CD14-positive monocyte (primary cell): ENCODE results near the gene TXNRD1. TPM values are rescaled to one million over a fixed set of nuclear protein-coding genes. Genes with fewer than 3 reads are reported as not detected.

Experiments used
- DNase-seq, 3 donors: peaks; one replicate each; pipeline ENCODE4 v3.0.0-alpha.2; 2011 to 2022
- H2AFZ ChIP-seq: 2 replicates; pipeline ENCODE4 v1.6.0; 2012; ENCODE audit warnings: mild to moderate bottlenecking, low read depth, low read length, inconsistent platforms; ENCODE audit not compliant: insufficient read depth, poor library complexity, severe bottlenecking
- H3K27ac ChIP-seq, 2 donors: 1 replicate in 1 of 2; 2 replicates in 1 of 2; pipeline ENCODE4 v1.5.1; 2012 to 2013; ENCODE audit warnings: low read length in 2 of 2, control low read depth in 1 of 2, inconsistent platforms in 1 of 2, low read depth in 1 of 2, mild to moderate bottlenecking in 1 of 2
- H3K27me3 ChIP-seq, 2 donors: one replicate each; pipeline versions ENCODE4 v1.6.0 to v1.6.1; 2011 to 2013; ENCODE audit warnings: low read length in 2 of 2; ENCODE audit not compliant: control insufficient read depth in 2 of 2, insufficient read depth in 2 of 2
- H3K36me3 ChIP-seq, 2 donors: replicated peaks in 1 of 2; 1 replicate in 1 of 2; 2 replicates in 1 of 2; pipeline versions ENCODE4 v1.5.1 to v1.6.1; 2012 to 2013; ENCODE audit warnings: low read length in 2 of 2, control low read depth in 1 of 2, inconsistent platforms in 1 of 2, mild to moderate bottlenecking in 1 of 2; ENCODE audit not compliant: insufficient read depth in 2 of 2, control insufficient read depth in 1 of 2
- H3K4me1 ChIP-seq, 2 donors: 1 replicate in 1 of 2; 2 replicates in 1 of 2; pipeline versions ENCODE4 v1.5.1 to v1.6.1; 2012 to 2013; ENCODE audit warnings: low read length in 2 of 2, control low read depth in 1 of 2, inconsistent platforms in 1 of 2, mild to moderate bottlenecking in 1 of 2, moderate library complexity in 1 of 2; ENCODE audit not compliant: insufficient read depth in 2 of 2, control insufficient read depth in 1 of 2
- H3K4me2 ChIP-seq: replicated peaks from 2 replicates; pipeline ENCODE3; 2012; ENCODE audit warnings: low read length, moderate library complexity, mild to moderate bottlenecking; ENCODE audit not compliant: poor library complexity, severe bottlenecking; ENCODE audit errors: extremely low read depth
- H3K4me3 ChIP-seq, 3 experiments: fragments of 200-600 bp in 1 of 3; sonication (generic) in 1 of 3; replicated peaks in 1 of 3; 1 replicate in 2 of 3; 2 replicates in 1 of 3; pipeline ENCODE4 v1.5.1; 2011 to 2013; ENCODE audit warnings: low read length in 3 of 3, mild to moderate bottlenecking in 3 of 3, control low read depth in 2 of 3, low read depth in 2 of 3, inconsistent platforms in 1 of 3, moderate library complexity in 1 of 3
- H3K79me2 ChIP-seq: 2 replicates; pipeline ENCODE4 v1.6.0; 2012; ENCODE audit warnings: mild to moderate bottlenecking, control low read depth, inconsistent platforms, low read length, moderate library complexity; ENCODE audit not compliant: insufficient read depth
- H3K9ac ChIP-seq: 2 replicates; pipeline ENCODE4 v1.6.0; 2017; ENCODE audit warnings: low read length, mild to moderate bottlenecking; ENCODE audit not compliant: insufficient read depth, poor library complexity, severe bottlenecking
- H3K9me3 ChIP-seq, 2 donors: replicated peaks in 1 of 2; 1 replicate in 1 of 2; 2 replicates in 1 of 2; pipeline versions ENCODE4 v1.5.1 to v1.6.1; 2012 to 2013; ENCODE audit warnings: low read length in 2 of 2, control low read depth in 1 of 2; ENCODE audit not compliant: control insufficient read depth in 1 of 2, insufficient read depth in 1 of 2
- H4K20me1 ChIP-seq: 2 replicates; pipeline ENCODE4 v1.6.0; 2012; ENCODE audit warnings: mild to moderate bottlenecking, low read length, control low read depth, moderate library complexity; ENCODE audit not compliant: insufficient read depth
- H3K27ac Mint-ChIP-seq, 7 donors: one replicate each; pipeline ENCODE4 v1.8.0; 2020; ENCODE audit warnings: mild to moderate bottlenecking in 7 of 7, mixed read lengths in 7 of 7, moderate library complexity in 6 of 7, inconsistent platforms in 2 of 7
- H3K27me3 Mint-ChIP-seq, 3 donors: one replicate each; pipeline ENCODE4 v1.8.0; 2021 to 2022; ENCODE audit warnings: low read depth in 3 of 3, mild to moderate bottlenecking in 3 of 3, mixed read lengths in 3 of 3, moderate library complexity in 3 of 3, inconsistent platforms in 1 of 3
- H3K36me3 Mint-ChIP-seq, 2 donors: one replicate each; pipeline ENCODE4 v1.8.0; 2020; ENCODE audit warnings: mixed read lengths in 2 of 2, inconsistent platforms in 1 of 2, mild to moderate bottlenecking in 1 of 2
- H3K4me1 Mint-ChIP-seq: one replicate; pipeline ENCODE4 v1.8.0; 2020; ENCODE audit warnings: mild to moderate bottlenecking, mixed read lengths
- H3K4me3 Mint-ChIP-seq, 2 donors: one replicate each; pipeline ENCODE4 v1.8.0; 2020; ENCODE audit warnings: mild to moderate bottlenecking in 2 of 2, mixed read lengths in 2 of 2, moderate library complexity in 1 of 2
- H3K9me3 Mint-ChIP-seq, 7 donors: one replicate each; pipeline ENCODE4 v1.8.0; 2020 to 2022; ENCODE audit warnings: mixed read lengths in 7 of 7, mild to moderate bottlenecking in 6 of 7, moderate library complexity in 6 of 7, inconsistent platforms in 2 of 7
- WGBS: methylation state at CpG from one replicate; pipeline ENCODE4 v1.1.5; 2013; ENCODE audit warnings: missing lambda C conversion rate; ENCODE audit not compliant: insufficient coverage; 5-methylcytosine and 5-hydroxymethylcytosine counted together
- intact Hi-C, 2 donors: fragments of 100-400 bp; cut with micrococcal nuclease; formaldehyde crosslinking; loops; one replicate each; pipeline versions ENCODE4 v1.15.0 to v1.15.1; 2023
- polyA plus RNA-seq, 3 donors: library from polyadenylated mRNA; depleted of rRNA in 1 of 3; unstranded in 2 of 3; stranded (reverse) in 1 of 3; fragments of 300-500 nt in 2 of 3; fragments of >200 nt in 1 of 3; fragmentation: Illumina TruSeq in 2 of 3; gene quantifications; 1 replicate in 2 of 3; 2 replicates in 1 of 3; pipeline ENCODE4 v1.2.3, GENCODE V29; 2012 to 2021
- TF ChIP-seq, protein P1 (sequence below): fragments of 200-600 bp; IDR thresholded peaks from one replicate; pipeline ENCODE4 v1.8.0; 2022; ENCODE audit warnings: antibody characterized with exemption, mild to moderate bottlenecking

Gene TXNRD1
- polyA plus RNA-seq, 3 donors = 26.9 to 46.1 (median 29.2) TPM

DNA sequence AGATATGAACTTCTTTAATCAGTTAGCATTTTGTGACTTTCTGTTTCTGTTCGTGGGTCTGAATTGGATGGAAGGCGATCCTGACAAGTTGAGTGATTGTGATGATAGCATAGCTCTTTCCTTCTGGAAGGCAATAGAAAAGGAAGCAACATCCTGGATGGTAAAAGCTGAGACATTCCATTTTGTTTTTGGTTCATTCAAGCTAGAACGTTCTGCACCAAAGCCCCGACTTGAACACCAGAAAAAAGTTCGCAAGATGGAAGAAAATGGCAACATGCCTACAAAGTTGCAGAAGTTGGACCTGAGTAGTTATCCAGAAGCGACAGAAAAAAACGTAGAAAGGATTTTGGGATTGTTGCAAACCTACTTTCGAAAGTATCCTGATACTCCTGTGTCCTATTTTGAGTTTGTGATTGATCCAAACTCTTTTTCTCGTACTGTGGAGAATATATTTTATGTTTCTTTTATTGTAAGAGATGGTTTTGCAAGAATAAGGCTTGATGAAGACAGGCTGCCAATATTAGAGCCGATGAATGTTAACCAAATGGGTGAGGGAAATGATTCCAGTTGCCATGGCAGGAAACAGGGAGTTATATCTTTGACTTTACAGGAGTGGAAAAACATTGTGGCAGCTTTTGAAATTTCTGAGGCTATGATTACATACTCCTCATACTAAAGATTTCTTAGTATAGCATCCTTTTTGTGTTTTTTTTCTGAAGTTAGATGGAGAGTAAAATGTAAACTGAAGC is 88.9 kb downstream of the TXNRD1 start:
- Histone ChIP-seq H2AFZ (peak overlapping the region; percentile 76), H3K27me3 (no peaks in the 10 kb centered on the region), H3K9me3 (no peaks in the 10 kb centered on the region), H3K4me3 (peak overlapping the region; percentile 44 to 77 (median 46)), H3K36me3 (peaks cover 0 to under 1% of the 10 kb centered on the region in 2 donors), H3K4me2 (peak overlapping the region; percentile 78), H3K9ac (peak overlapping the region; percentile 57), H3K79me2 (peaks cover 99% of the 10 kb centered on the region), H4K20me1 (peaks cover 99% of the 10 kb centered on the region), H3K27ac (peak overlapping the region; percentile 59 to 70), H3K4me1 (peaks cover 26 to 40% of the 10 kb centered on the region in 2 donors)
- Mint-ChIP-seq H3K4me1 (peaks cover 57% of the 10 kb centered on the region), H3K27ac (peak overlapping the region; percentile 77 to 95 (median 92)), H3K27me3 (no peaks in the 10 kb centered on the region), H3K4me3 (peak overlapping the region; percentile 97 to 98), H3K9me3 (peaks cover 0 to 2% (median 0%) of the 10 kb centered on the region in 7 donors), H3K36me3 (peaks cover 12 to 44% of the 10 kb centered on the region in 2 donors)
- TF ChIP-seq, protein P1, sequence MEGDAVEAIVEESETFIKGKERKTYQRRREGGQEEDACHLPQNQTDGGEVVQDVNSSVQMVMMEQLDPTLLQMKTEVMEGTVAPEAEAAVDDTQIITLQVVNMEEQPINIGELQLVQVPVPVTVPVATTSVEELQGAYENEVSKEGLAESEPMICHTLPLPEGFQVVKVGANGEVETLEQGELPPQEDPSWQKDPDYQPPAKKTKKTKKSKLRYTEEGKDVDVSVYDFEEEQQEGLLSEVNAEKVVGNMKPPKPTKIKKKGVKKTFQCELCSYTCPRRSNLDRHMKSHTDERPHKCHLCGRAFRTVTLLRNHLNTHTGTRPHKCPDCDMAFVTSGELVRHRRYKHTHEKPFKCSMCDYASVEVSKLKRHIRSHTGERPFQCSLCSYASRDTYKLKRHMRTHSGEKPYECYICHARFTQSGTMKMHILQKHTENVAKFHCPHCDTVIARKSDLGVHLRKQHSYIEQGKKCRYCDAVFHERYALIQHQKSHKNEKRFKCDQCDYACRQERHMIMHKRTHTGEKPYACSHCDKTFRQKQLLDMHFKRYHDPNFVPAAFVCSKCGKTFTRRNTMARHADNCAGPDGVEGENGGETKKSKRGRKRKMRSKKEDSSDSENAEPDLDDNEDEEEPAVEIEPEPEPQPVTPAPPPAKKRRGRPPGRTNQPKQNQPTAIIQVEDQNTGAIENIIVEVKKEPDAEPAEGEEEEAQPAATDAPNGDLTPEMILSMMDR = no peak
- intact Hi-C loops = loop anchor here in 1 of 2 donors (5.0 to 10.0 kb wide), 2 partner anchors 167 to 800 kb away; partner anchors contain the start of genes NFYB and WASHC4
- WGBS = 96% methylated on average over 8 of the region's 10 CpGs
- DNase-seq = no peak

DNA sequence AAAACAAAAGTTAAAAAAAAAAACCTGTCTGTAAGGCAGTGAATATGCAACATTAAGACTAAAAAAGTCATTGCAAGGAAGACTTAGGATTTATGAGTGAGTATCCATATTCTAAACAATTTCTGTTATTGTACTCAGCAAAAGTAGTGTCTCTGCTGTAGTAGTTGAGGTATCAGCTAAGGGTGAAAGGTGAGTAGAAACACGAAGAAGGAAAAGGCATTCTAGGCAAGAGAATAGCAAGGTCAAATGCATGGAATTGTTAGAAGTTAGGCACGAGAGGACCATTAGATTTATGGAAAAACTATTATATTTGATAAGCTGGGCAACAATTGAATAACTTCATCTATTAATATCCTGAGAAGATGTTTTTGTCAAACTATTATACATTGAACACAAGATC is 89.8 kb downstream of the TXNRD1 start:
- TF ChIP-seq, protein P1 = no peak
- no peaks in the 10 kb centered on the region for H3K27me3 ChIP-seq
- Mint-ChIP-seq H3K27me3 (peaks cover 0 to 2% (median 0%) of the 10 kb centered on the region in 3 donors), H3K27ac (no peak overlapping the region), H3K9me3 (peaks cover 0 to 2% (median 0%) of the 10 kb centered on the region in 7 donors), H3K4me1 (peaks cover 49% of the 10 kb centered on the region), H3K4me3 (no peak overlapping the region), H3K36me3 (peaks cover 17 to 47% of the 10 kb centered on the region in 2 donors)
- intact Hi-C loops = loop anchor here in 1 of 2 donors (10.0 kb wide), 1 partner anchor 799 kb away; the partner anchor contains the start of gene WASHC4
- H3K79me2 ChIP-seq = peaks cover 99% of the 10 kb centered on the region
- H3K4me1 ChIP-seq = peaks cover 21 to 32% of the 10 kb centered on the region in 2 donors
- no peak overlapping the region for H2AFZ ChIP-seq
- H3K36me3 ChIP-seq = peaks cover 3 to 8% of the 10 kb centered on the region in 2 donors
- H3K27ac ChIP-seq = no peak overlapping the region
- no peak overlapping the region for H3K4me2 ChIP-seq
- H3K4me3 ChIP-seq = no peak overlapping the region
- no peaks in the 10 kb centered on the region for H3K9me3 ChIP-seq
- peaks cover 98% of the 10 kb centered on the region for H4K20me1 ChIP-seq
- H3K9ac ChIP-seq = no peak overlapping the region
- WGBS = no CpG with 5 or more reads among the region's 2 CpGs
- no peak for DNase-seq
